Endodermal cell (in vitro differentiated cells): ENCODE measurements around the gene ZNF580. TPM values are rescaled to one million over a fixed set of nuclear protein-coding genes. Genes with fewer than 3 reads are reported as not detected.

ENCODE experiments used
- DNase-seq: peaks from one replicate; pipeline ENCODE4 v3.0.0-alpha.2; 2017
- H3K27ac ChIP-seq: 2 replicates; pipeline ENCODE4 v1.5.1; 2013; ENCODE audit warnings: mild to moderate bottlenecking, low read depth, low read length, moderate library complexity
- H3K27me3 ChIP-seq: 2 replicates; pipeline ENCODE4 v1.6.1; 2013; ENCODE audit warnings: mild to moderate bottlenecking, low read length, moderate library complexity; ENCODE audit not compliant: insufficient read depth, control insufficient read depth, poor library complexity, severe bottlenecking
- H3K36me3 ChIP-seq: 2 replicates; pipeline ENCODE4 v1.7.0; 2013; ENCODE audit warnings: mild to moderate bottlenecking, low read length, moderate library complexity; ENCODE audit not compliant: control insufficient read depth, insufficient read depth
- H3K4me1 ChIP-seq: one replicate; pipeline ENCODE4 v1.7.0; 2013; ENCODE audit warnings: low read length; ENCODE audit not compliant: control insufficient read depth, insufficient read depth
- H3K4me3 ChIP-seq: 2 replicates; pipeline ENCODE4 v1.5.1; 2013; ENCODE audit warnings: mild to moderate bottlenecking, low read length, moderate library complexity
- H3K9ac ChIP-seq: 2 replicates; pipeline ENCODE4 v1.6.1; 2013; ENCODE audit warnings: mild to moderate bottlenecking, low read length, moderate library complexity; ENCODE audit not compliant: poor library complexity, severe bottlenecking; ENCODE audit errors: extremely low read depth
- H3K9me3 ChIP-seq: 2 replicates; pipeline ENCODE4 v1.6.1; 2013; ENCODE audit warnings: mild to moderate bottlenecking, low read length, moderate library complexity; ENCODE audit not compliant: control insufficient read depth
- H3K27ac Mint-ChIP-seq: 2 replicates; pipeline ENCODE4 v1.8.0; 2020; ENCODE audit warnings: mixed read lengths
- H3K27me3 Mint-ChIP-seq: 2 replicates; pipeline ENCODE4 v1.8.0; 2021; ENCODE audit warnings: mild to moderate bottlenecking, mixed read lengths; ENCODE audit not compliant: insufficient read depth
- H3K36me3 Mint-ChIP-seq: 2 replicates; pipeline ENCODE4 v1.8.0; 2020; ENCODE audit warnings: low read depth, mixed read lengths
- H3K4me1 Mint-ChIP-seq: 2 replicates; pipeline ENCODE4 v1.8.0; 2020; ENCODE audit warnings: mixed read lengths
- H3K4me3 Mint-ChIP-seq: 2 replicates; pipeline ENCODE4 v1.8.0; 2020; ENCODE audit warnings: mild to moderate bottlenecking, moderate library complexity, mixed read lengths
- H3K9me3 Mint-ChIP-seq: 2 replicates; pipeline ENCODE4 v1.8.0; 2020; ENCODE audit warnings: mild to moderate bottlenecking, mixed read lengths
- CTCF ChIP-seq: fragments of 200-600 bp; sonication (generic); conservative IDR thresholded peaks from 2 replicates; pipeline ENCODE4 v1.5.0; 2021; ENCODE audit warnings: antibody characterized with exemption, mild to moderate bottlenecking
- WGBS, 2 experiments: methylation state at CpG; one replicate each; pipeline versions ENCODE4 v1.1.5 to v1.1.7; 2013; ENCODE audit warnings: missing lambda C conversion rate in 2 of 2, mixed read lengths in 1 of 2; ENCODE audit not compliant: insufficient coverage in 1 of 2, insufficient read length in 1 of 2; 5-methylcytosine and 5-hydroxymethylcytosine counted together
- total RNA-seq, 2 donors: library from RNA; stranded (reverse); fragmentation: NEBNext Ultra II Directional in 1 of 2; extraction: Animal tissue kit (Norgen Biotek cat#: 25700) in 1 of 2; gene quantifications; 2 replicates in 1 of 2; 3 replicates in 1 of 2; pipeline ENCODE4 v1.2.1, GENCODE V29; 2021

The ZNF580 gene
- total RNA-seq, 2 donors from 2014 or later, result 27.3 to 38.6 TPM

DNA sequence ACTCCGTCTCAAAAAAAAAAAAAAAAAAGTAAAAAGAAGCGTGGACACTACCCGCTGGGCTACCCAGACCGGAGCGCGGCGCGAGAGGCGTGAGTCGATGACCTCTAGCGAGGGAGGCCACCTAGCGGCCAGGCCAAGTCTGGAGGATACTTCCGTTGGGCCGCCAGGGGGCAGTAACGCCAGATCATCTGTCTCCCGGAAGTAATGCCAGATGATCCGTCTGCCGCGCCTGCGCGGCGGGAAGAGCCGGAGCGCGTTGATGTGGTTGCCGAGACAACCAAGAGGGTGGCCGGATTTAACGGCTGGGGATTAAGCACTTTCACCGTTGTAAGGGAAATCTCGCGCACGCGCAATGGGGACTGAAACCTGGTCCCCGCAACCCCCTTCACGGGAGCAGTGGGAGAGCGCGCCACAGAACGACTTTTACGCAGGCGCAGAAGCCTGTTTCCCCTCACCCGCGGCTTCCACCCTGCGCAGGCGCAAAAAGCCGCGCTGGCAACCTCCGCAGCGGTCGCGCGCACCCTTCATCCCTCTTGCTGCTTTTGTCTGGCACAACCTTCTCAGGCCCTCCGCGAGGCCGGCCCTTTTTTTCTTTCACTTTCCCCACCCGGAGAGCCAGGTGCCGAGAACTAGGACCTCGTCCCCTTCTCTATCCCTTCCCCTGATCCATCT, 13.0 kb downstream of the ZNF580 start:
- Histone ChIP-seq H3K36me3 (peaks cover 11% of the 10 kb centered on the region), H3K27ac (peak overlapping the region; percentile 97), H3K4me1 (peaks cover 5% of the 10 kb centered on the region), H3K27me3 (no peaks in the 10 kb centered on the region), H3K9me3 (no peaks in the 10 kb centered on the region), H3K9ac (peak overlapping the region; percentile 96), H3K4me3 (peak overlapping the region; percentile 97)
- peak; percentile 98 for DNase-seq
- peak; percentile 100 for TF ChIP-seq CTCF
- Mint-ChIP-seq H3K4me1 (peaks cover 25% of the 10 kb centered on the region), H3K36me3 (peaks cover 9% of the 10 kb centered on the region), H3K4me3 (peak overlapping the region; percentile 94), H3K9me3 (no peaks in the 10 kb centered on the region), H3K27me3 (peaks cover 2% of the 10 kb centered on the region), H3K27ac (peak overlapping the region; percentile 99)
- WGBS, 2 experiments, result 0 to 1% methylated on average over 46 to 57 of the region's 57 CpGs

DNA sequence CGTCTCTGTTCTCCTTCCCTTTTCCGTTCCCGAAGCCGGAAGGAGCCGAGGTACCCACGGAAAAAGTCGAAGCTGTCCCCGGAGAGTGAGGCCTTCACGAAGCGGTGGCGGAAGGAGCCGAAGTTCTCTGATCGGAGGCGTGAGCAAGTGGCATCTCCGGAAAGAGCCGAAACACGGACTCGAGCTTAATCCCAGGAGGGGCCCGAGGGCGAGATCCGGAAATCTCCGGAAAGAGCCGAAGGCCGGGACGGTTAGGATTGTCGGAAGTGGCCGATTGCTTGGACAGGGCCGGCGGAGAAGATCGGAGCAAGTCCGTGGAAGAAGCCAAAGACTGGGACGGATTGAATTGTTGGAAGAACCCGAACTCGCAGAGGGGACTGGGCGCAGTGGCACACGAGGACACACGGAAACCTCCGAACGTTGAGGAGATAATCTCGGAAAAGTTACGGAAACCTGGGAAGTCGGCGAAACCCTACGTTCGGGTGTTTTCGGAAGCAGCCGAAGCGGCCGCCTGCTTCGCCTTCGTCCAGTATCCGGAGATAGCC, 13.6 kb downstream of the ZNF580 start:
- DNase-seq, result peak; percentile 100
- Mint-ChIP-seq H3K4me1 (peaks cover 25% of the 10 kb centered on the region), H3K9me3 (no peaks in the 10 kb centered on the region), H3K4me3 (peak overlapping the region; percentile 94), H3K27me3 (peaks cover 2% of the 10 kb centered on the region), H3K36me3 (peaks cover 10% of the 10 kb centered on the region), H3K27ac (peak overlapping the region; percentile 99)
- peaks cover 11% of the 10 kb centered on the region for H3K36me3 ChIP-seq
- peaks cover 5% of the 10 kb centered on the region for H3K4me1 ChIP-seq
- peak overlapping the region; percentile 97 for H3K4me3 ChIP-seq
- 0 to 1% methylated on average over 39 to 52 of the region's 52 CpGs for WGBS, 2 experiments
- no peak for TF ChIP-seq CTCF
- H3K27me3 ChIP-seq, result no peaks in the 10 kb centered on the region
- peak overlapping the region; percentile 97 for H3K27ac ChIP-seq
- peak overlapping the region; percentile 96 for H3K9ac ChIP-seq
- H3K9me3 ChIP-seq, result no peaks in the 10 kb centered on the region

DNA sequence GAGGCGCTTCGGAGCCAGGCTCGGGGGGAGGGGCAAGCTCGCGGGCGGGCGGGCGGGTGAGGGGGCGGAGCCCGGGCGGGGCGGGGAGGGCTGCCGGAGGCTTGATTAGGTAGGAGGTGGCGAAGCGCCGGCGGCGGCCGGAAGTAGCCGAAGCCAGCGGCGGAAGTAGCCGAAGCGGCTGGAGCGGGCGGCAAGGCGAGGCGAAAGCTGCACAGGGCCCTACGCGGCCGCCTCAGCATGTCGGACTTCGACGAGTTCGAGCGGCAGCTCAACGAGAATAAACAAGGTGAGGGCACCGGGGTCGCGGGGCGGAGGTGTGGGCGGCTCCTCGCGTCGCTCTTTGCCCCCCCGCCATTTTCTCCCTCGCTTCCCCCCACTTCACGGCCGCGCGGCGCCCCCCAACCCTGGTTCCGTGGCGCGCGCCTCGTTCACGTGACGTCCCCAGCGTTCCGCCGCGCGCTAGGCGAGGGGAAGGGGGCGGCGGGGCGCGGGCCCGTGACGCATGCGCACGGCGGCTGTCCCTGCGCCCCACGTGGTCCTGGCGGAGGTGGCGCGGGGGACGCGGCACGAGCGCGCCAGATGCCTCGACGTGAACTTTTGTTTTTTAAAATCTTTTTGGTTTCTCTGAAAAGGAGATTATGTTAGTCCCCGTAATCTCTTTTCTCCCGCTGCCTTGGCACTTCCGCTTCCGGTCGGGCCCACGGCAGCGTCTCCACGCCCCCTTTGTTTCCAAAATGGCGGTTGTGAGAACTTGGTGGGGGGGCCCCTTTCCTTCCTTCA, 14.3 kb downstream of the ZNF580 start, which contains the start of gene U2AF2:
TSS of gene U2AF2 (plus strand) at position 168 of the 780 bp plus-strand sequence. CDS start at position 238, 70 bp downstream.
- Mint-ChIP-seq H3K36me3 (peaks cover 14% of the 10 kb centered on the region), H3K27ac (peak within 1 kb of the TSS; percentile 99), H3K27me3 (peaks cover 2% of the 10 kb centered on the region), H3K9me3 (no peaks in the 10 kb centered on the region), H3K4me3 (peak within 1 kb of the TSS; percentile 94), H3K4me1 (peaks cover 25% of the 10 kb centered on the region)
- DNase-seq, result peak; percentile 99
- Histone ChIP-seq H3K27ac (peak within 1 kb of the TSS; percentile 99), H3K4me1 (peaks cover 5% of the 10 kb centered on the region), H3K9me3 (no peaks in the 10 kb centered on the region), H3K27me3 (no peaks in the 10 kb centered on the region), H3K9ac (peak within 1 kb of the TSS; percentile 96), H3K36me3 (peaks cover 14% of the 10 kb centered on the region), H3K4me3 (peak within 1 kb of the TSS; percentile 97)
- no peak for TF ChIP-seq CTCF
- WGBS, 2 experiments, result 0 to 3% methylated on average over 26 to 94 of the region's 95 CpGs
